Fibroblast of the conjunctiva (primary cell): ENCODE results near the gene CA5A.
"Not testable (repeated sequence)": the region's sequence is repeated elsewhere in the genome, so short reads cannot be mapped to it uniquely, and the experiment has no call there.

Source experiments
- DNase-seq: peaks from one replicate; pipeline ENCODE4 v3.0.0-alpha.2; 2010; ENCODE audit warnings: low read depth

CA5A gene

DNA sequence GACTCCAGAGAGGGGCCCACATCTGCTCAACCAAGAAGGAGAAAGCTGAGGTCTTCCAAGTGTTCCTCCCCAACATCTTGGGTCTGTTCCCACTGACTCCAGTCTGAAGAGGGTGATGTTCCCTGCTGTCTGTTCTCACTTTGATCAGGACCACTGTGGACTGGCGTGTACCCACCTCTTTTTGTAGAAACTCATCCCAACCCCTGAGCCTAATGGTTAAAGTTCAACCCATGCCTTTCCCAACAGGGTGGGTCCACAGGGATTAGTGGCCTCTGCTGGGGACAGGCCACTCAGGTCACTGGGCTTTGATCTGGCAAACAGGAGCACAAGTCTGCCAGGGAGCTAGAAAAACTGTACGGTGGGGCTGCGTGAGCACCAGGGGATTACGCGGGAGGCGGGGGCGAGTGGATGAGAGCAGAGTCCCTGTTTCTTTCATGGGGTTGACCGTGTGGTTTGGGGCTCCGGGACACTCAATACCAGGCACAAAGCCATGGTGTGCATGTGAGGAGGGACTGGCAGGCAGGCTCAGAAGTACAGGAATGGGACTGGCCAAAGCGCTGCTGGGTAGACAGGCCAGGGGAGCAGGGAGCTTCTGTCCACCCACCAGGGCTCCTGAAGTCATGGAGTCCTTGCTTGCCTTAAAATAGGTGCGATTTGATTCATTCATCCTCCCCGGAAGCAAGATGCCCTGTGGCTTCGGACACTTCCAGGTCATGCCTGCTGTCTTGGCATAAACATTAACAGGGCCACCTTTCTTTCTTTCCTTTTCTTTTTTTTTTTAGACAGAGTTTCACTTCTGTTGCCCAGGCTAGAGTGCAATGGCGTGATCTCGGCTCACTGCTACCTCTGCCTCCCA lies at the start of gene CA5A:
CA5A (minus strand) TSS at position 155 of the 856 bp plus-strand sequence; CDS start at position 76, 79 bp downstream.
- no peak for DNase-seq

- DNase-seq: not testable (repeated sequence)
These were observed 49.2 kb upstream of the CA5A start for GRCh38 chr16:87985493-87985892.

- no peak for DNase-seq
These were observed 48.4 kb upstream of the CA5A start for GRCh38 chr16:87984632-87985267.

- not testable (repeated sequence) for DNase-seq
These were observed 47.9 kb upstream of the CA5A start for GRCh38 chr16:87984180-87984579.

DNA sequence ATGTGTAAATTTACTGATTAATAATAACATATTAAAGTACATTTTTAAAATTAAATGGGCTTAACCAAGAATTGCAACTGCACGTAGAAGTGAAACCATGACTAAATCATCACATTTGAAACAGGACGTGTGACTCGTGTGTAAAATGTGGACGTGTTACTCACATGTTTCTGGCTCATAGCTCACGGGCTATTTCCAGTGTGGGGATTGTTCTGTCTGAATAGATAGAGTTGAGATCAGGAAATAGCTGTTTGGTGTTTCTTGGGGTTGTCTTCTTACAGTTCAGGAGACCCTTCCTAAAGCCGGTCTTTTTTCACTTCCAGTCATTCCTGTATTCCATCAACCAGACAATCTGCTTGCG lies 47.4 kb upstream of the CA5A start:
- DNase-seq: not testable (repeated sequence)

DNA sequence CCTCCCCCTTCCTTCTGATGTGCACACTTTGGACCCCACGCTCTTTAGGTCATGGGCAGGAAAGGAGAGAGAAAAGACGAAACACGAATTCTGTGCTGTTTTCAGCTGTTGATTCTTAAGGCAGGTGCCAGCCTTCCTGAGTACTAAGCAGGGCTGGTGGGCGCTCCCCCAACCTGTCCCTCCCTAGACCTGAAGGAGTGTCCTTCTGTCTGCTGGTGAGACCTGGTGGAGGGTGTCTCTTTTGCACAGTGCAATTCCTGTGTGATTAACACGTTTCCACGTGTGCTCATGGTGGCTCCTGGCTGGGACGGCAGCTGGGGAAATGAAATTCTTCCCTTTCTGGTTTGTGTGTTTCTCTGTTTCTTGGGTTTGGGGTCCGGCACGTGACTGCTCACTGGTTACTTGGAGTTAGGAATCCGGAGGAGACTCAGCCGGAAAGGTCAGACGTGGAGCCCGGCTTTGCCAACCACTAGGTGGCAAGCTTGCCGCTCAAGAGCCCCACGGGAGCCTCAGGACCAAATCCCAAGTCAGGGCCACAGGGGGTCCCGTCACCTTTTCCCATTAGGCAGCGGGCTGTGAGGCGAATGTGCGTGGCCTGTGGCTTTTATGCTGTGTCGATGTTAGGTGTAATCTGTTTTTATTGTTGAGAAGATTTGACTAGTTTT lies 46.9 kb upstream of the CA5A start:
- not testable (repeated sequence) for DNase-seq

DNA sequence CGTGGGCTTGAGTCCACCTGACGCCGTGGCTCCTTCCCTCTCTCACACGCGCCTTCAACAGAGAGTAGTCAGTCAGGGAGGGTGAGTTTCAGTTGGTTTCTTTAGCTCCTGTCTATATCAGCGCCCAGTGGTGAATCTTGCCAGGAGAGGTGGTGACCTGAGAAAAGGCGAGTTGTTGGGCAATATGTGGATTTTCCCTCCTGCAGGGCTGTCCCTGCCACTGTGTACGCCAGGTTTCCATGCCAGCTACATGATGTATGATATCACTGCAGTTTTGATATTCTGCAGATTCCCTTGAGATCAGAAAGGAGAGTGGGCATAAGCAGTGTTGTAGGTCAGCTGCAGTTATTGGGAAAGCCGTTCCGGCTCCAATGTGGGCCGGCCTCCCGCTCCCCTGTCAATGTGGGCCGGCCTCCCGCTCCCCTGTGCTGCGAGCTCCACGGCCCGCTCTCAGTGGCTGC lies 46.3 kb upstream of the CA5A start:
- no peak for DNase-seq

GRCh38 chr16:87981376-87981775 lies 45.0 kb upstream of the CA5A start:
- not testable (repeated sequence) for DNase-seq

DNA sequence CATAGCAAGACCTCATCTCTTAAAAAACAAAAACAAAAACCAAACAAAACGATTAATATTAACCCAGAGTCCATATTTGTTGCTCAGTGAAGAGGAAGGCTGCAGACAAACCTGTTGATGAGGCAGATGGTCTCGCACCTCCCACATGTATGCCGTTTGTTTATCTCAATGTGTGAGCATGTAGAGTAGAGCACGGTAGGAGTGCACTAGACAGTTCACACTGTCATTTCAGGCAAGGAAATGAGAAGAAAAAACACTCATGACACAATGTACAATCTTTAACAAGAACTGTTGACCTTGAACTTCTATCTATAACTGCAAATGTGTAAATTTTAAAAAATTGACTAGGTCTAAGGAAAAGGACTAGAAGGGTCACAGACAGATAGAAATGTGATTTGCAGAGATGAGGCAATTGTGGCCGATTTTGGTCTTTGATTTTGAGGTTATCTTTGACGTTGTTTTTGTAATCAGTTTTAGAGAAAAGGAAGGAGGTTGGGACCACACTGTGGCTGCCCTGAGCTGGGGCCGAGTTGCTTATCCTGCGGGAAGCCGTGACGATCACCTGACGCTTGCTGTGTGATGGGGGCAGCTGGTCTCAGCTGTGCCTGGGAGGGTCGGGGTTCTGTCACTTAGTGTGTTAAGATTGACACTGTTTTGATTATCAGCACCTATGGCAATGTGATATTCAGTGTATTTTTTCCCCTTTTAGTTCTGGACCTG lies 43.7 kb upstream of the CA5A start:
- not testable (repeated sequence) for DNase-seq

DNA sequence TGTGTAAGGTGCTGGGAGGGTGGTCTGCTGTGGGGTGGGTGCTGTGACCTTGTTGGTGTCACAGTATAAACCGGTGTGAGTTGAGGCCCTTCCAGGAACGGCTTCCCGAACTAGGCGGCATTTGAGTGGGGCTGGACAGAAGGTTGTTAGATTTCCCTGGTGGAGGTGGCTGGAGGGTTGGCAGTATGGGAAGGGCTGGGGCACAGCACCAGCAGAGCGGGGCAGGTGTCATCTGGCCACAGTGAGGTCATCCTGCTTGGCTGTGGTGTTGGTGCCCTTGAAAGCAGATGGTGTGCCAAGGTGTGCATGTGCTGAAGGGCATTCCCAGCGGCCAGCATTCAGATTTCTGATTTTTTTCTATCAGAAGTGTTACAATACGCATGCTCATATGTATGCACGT lies 43.0 kb upstream of the CA5A start:
- no peak for DNase-seq

- no peak for DNase-seq
These were observed 41.8 kb upstream of the CA5A start for GRCh38 chr16:87978127-87978526.

GRCh38 chr16:87976665-87977064 lies 40.3 kb upstream of the CA5A start:
- DNase-seq: no peak

GRCh38 chr16:87974178-87974577 lies 37.8 kb upstream of the CA5A start:
- no peak for DNase-seq

DNA sequence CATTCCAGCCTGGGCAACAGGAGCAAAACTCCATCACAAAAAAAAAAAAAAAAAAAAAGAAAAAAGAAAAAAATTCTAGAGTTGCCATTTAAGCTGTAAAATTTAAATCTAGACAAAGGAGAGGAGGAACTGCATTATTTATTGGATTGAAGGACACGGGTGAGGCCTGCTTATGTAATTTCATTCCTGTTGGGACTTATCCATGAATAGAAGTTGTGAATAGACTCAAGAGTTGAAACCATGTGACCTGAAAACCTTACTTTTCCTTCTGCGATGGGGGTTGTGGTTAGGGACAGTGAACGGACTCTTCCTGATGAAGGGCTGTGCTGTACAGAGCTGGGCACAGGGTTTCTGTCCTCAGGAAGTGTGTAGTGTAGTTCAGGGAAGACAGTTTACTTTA lies 37.4 kb upstream of the CA5A start:
- no peak for DNase-seq

- no peak for DNase-seq
These were observed 35.6 kb upstream of the CA5A start for GRCh38 chr16:87971933-87972332.

- DNase-seq: no peak
These were observed 33.9 kb upstream of the CA5A start for GRCh38 chr16:87970186-87970585.

DNA sequence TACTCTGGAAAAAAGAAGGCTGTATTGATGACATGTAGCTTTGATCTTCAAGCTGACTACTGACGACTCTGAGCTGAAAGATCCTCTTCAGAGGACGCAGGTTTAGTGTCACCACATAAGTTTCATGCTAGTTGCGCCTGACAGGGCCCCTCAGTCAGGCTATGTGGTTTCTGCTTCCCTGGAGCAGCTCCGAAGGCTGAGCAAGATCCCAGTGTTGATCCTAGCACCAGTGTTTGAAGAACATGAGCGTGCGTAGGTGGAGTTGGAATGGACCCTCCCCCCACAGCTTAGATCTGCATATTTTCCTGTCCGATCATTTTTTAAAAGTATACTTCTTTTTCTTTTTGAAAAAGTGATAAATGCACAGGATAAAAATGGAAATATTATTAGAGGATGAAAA lies 32.2 kb upstream of the CA5A start:
- no peak for DNase-seq

DNA sequence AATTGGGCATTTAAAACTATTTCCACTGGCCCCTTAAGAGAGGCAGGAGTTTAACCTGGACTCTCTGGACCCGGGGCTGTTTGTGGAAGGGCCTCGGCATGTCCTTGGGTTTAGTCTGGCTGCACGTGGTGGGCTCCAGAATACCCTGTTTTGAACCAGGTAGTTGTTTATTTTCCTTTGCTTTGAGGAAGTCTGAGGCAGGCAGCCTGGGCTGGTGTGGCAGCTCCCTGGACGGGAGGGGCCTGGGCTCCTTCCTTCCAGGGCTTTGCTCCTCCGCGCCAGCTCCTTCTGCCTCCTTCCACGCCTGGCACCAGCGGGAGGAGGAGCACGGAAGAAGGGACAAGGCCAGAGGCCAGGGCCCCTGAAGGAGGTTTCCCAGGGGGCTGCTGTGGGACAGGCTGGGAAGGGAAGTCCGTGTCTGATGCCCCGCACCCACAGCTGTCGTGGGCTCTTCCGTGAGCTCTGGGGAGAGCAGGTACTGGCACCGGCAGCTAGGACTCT lies 30.4 kb upstream of the CA5A start:
- no peak for DNase-seq

GRCh38 chr16:87966064-87966645 lies 29.8 kb upstream of the CA5A start:
- peak; percentile 62 for DNase-seq

DNA sequence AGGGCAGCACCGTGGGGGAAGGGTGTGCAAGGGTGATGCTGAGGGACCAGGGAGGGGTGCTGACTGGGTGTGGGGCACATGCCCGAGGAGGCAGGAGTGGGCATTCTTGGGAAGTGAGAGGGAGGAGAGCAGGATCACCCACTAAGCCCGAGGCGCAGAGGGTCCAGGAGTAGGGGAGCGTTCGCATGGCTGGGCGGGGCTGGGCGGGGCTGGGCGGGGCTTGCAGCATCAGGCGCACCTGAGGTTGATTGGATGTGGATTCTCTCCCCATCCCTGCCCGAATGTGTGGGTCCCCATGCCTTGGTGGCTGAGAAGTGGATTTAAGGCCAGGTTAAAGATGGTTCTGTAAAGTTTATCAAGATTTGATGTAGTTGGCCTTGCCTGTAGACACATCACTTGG lies 29.1 kb upstream of the CA5A start:
- DNase-seq: no peak

- DNase-seq: no peak
These were observed 27.8 kb upstream of the CA5A start for GRCh38 chr16:87964049-87964659.
